ENCODE data around the gene EPN2. TPM values are rescaled to one million over a fixed set of nuclear protein-coding genes. Genes with fewer than 3 reads are reported as not detected.
"Not testable (repeated sequence)": the region's sequence is repeated elsewhere in the genome, so short reads cannot be mapped to it uniquely, and the experiment has no call there.

Gene EPN2
- total RNA-seq, 4 donors from 2014 or later = 92.7 to 141 (median 119) TPM

DNA sequence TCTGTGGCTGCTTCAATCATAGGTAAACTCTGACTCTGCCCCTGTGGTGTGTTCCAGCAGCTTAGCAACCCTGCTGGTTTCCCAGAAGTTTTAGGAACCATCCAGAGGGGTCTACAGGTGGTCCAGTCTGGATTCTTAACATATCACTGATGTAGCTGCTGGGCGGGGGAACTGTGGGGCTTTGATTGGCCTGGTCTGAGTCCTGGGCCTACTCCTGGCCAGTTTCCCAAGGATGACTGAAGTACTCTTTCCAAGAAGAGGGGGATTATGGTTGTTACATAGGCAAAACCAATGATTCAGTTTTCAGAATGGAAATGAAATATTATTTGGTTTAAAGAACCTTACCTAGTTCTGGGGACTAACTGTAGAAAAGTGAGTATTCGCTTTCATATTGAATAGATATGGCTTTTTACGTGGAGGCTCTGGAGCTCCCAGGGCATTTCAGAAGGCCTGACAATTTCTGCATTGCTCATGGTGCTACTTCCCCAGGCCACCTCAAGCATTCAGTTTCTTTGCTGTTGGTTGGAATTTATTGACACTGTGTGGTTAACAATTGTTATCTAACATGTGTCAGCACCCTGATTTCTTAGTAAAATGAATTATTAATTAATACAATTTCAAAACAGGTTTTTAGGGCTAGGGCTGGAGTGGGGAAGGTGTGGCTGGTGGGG lies 38.4 kb downstream of the EPN2 start:
- no peak overlapping the region for H3K4me3 ChIP-seq
- DNase-seq (ENCODE audit: low spot score in 2 of 2) = no peak
- no peaks in the 10 kb centered on the region for H3K27me3 ChIP-seq
- H3K27ac ChIP-seq = peak overlapping the region in 3 of 4 donors; percentile 9 to 79 (median 79)
- WGBS, 2 donors = 84 to 85% methylated on average over 3 of the region's 3 CpGs
- H3K4me1 ChIP-seq = peaks cover 0 to 74% (median 36%) of the 10 kb centered on the region in 4 donors
- H3K36me3 ChIP-seq = no peaks in the 10 kb centered on the region
- TF ChIP-seq, protein P1, sequence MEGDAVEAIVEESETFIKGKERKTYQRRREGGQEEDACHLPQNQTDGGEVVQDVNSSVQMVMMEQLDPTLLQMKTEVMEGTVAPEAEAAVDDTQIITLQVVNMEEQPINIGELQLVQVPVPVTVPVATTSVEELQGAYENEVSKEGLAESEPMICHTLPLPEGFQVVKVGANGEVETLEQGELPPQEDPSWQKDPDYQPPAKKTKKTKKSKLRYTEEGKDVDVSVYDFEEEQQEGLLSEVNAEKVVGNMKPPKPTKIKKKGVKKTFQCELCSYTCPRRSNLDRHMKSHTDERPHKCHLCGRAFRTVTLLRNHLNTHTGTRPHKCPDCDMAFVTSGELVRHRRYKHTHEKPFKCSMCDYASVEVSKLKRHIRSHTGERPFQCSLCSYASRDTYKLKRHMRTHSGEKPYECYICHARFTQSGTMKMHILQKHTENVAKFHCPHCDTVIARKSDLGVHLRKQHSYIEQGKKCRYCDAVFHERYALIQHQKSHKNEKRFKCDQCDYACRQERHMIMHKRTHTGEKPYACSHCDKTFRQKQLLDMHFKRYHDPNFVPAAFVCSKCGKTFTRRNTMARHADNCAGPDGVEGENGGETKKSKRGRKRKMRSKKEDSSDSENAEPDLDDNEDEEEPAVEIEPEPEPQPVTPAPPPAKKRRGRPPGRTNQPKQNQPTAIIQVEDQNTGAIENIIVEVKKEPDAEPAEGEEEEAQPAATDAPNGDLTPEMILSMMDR (IDR thresholded peaks at IDR 0.05) = no peak
- TF ChIP-seq EP300 (IDR thresholded peaks at IDR 0.05) = no peak
- TF ChIP-seq POLR2A (IDR thresholded peaks at IDR 0.05) = no peak
- H3K9me3 ChIP-seq = no peaks in the 10 kb centered on the region

DNA sequence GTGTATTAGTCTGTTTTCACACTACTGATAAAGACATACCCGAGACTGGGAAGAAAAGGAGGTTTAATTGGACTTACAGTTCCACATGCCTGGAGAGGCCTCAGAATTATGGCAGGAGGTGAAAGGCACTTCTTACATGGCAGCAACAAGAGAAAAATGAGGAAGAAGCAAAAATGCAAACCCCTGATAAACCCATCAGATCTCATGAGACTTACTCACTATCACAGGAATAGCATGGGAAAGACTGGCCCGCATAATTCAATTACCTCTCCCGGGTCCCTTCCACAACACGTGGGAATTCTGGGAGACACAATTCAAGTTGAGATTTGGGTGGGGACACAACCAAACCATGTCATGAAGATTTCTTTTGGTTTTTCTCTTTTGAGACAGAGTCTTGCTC lies 41.1 kb downstream of the EPN2 start:
- peaks cover 0 to 66% (median 18%) of the 10 kb centered on the region in 4 donors for H3K4me1 ChIP-seq
- H3K27ac ChIP-seq = peak overlapping the region in 2 of 4 donors; percentile 52 to 62

DNA sequence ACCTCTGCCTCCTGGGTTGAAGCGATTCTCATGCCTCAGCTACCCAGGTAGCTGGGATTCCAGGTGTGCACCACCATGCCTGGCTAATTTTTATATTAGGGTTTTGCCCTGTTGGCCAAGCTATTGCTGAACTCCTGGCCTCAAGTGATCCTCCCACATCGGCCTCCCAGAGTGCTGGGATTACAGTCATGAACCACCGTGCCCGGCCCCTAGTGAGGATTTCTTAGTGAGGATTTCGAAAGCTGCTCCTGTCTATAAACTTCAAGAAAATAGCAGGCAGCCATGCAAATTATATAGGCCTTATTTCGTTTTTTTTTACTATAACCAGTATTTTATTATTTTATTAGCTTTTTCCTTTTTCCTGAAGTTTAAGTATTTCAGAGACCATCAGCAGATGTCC lies 41.6 kb downstream of the EPN2 start:
- TF ChIP-seq POLR2A (IDR thresholded peaks at IDR 0.05) = no peak
- TF ChIP-seq, protein P1 (IDR thresholded peaks at IDR 0.05) = no peak
- no peak for TF ChIP-seq EP300 (IDR thresholded peaks at IDR 0.05)
- DNase-seq (ENCODE audit: low spot score in 2 of 2) = no peak
- no peaks in the 10 kb centered on the region for H3K9me3 ChIP-seq
- WGBS, 2 donors = 87 to 91% methylated on average over 6 of the region's 6 CpGs
- no peaks in the 10 kb centered on the region for H3K27me3 ChIP-seq
- H3K4me1 ChIP-seq = peaks cover 0 to 64% (median 19%) of the 10 kb centered on the region in 4 donors
- no peak overlapping the region for H3K4me3 ChIP-seq
- peak overlapping the region in 2 of 4 donors; percentile 52 to 62 for H3K27ac ChIP-seq
- peaks cover 0 to 13% (median 0%) of the 10 kb centered on the region in 3 donors for H3K36me3 ChIP-seq

More for the DNA sequence above, 41.1 kb downstream of the EPN2 start:
- 85 to 88% methylated on average over 4 of the region's 4 CpGs for WGBS, 2 donors
- H3K27me3 ChIP-seq; H3K9me3 ChIP-seq; DNase-seq (ENCODE audit: low spot score in 2 of 2); H3K4me3 ChIP-seq; H3K36me3 ChIP-seq: not testable (repeated sequence)

DNA sequence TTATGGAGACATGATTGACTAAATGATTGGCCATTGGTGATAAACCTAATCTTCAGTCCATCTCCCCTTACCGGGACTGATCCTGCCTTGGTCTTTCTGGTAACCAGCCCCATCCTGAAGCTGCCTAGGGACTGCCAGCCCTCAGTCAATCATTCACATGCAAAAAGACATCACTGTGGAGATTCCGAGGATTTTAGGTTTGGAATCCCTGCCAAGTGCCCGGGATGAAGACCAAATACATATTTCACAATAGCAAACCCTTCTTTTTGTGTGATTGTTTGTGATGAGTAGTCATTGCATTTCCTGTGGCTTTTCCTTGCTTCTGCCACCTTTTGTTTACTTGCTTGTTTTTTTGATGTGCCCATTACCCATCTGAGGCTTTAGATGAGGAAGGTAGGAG lies 44.0 kb downstream of the EPN2 start:
- Histone ChIP-seq H3K9me3 (no peaks in the 10 kb centered on the region), H3K27me3 (no peaks in the 10 kb centered on the region), H3K4me1 (peaks cover 0 to 65% (median 17%) of the 10 kb centered on the region in 4 donors), H3K36me3 (peaks cover 0 to 18% (median 0%) of the 10 kb centered on the region in 3 donors), H3K4me3 (no peak overlapping the region), H3K27ac (peak overlapping the region in 2 of 4 donors; percentile 3 to 60)
- DNase-seq (ENCODE audit: low spot score in 2 of 2) = peak in 1 of 2 donors; percentile 42
- peak in 1 of 2 donors; percentile 12 for TF ChIP-seq EP300 (IDR thresholded peaks at IDR 0.05)
- TF ChIP-seq, protein P1 (IDR thresholded peaks at IDR 0.05) = no peak
- no peak for TF ChIP-seq POLR2A (IDR thresholded peaks at IDR 0.05)
- 40 to 42% methylated on average over 3 of the region's 3 CpGs for WGBS, 2 donors

DNA sequence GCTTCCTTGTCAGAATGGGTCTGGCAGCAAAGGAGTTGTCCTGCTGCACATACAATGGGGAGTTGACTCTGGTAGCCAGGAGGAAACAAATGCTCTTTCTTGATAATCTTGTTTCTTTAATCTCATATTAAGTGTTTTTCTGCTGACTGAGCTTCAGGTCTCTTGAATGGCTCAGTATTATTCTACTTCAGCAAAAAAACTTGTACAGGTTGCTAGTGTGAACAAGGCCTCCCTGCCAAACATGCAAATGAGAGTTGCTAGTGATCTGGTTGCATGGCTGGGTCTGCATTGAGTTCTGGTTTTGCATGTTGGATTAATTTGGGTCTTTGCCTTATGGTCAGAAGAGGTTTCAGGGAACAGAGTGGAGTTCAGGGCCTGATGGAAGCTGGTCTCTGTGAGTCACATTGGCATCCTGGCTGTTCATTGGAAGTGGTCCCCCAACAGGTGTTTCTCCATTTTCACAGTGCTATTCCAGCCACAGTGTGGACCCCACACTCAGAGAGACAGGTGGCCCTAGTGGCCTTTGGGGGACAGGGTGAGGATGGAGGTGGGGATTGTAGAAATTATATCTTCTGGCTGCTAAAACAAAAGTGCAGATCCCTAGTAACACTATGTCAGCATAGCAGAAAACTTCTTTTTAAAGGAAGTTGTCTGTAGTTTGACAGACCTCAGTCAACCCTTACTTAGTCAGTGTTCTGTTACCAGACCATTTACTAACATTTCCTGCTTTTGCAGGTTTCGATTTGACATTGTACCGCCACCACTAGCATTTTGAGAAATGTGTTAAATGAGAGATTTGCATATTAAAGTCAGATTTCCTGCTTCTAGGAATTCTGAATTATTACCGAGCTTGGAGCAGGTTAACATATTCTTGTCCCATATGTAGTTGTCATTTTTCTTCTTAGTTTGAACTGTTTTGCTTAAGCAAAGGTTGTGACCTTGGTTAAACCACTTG lies 47.1 kb downstream of the EPN2 start:
- TF ChIP-seq EP300 (IDR thresholded peaks at IDR 0.05) (no peak), POLR2A (IDR thresholded peaks at IDR 0.05) (no peak)
- TF ChIP-seq, protein P1 (IDR thresholded peaks at IDR 0.05) = no peak
- WGBS, 2 donors = 71 to 73% methylated on average over 3 of the region's 3 CpGs
- peak overlapping the region in 1 of 4 donors; percentile 28 for H3K27ac ChIP-seq

More for the DNA sequence above, 47.1 kb downstream of the EPN2 start:
- Histone ChIP-seq H3K9me3 (no peaks in the 10 kb centered on the region), H3K4me3 (no peak overlapping the region), H3K36me3 (peaks cover 0 to 18% (median 0%) of the 10 kb centered on the region in 3 donors), H3K27me3 (no peaks in the 10 kb centered on the region), H3K4me1 (peaks cover 0 to 76% (median 19%) of the 10 kb centered on the region in 4 donors)
- DNase-seq (ENCODE audit: low spot score in 2 of 2) = no peak

All from tibial nerve (tissue), 4 donors.